ENCODE data around the gene MIER1. TPM values are rescaled to one million over a fixed set of nuclear protein-coding genes. Genes with fewer than 3 reads are reported as not detected.
A peak's percentile ranks its signal among the peaks of the same experiment; 100 is the strongest.

MIER1 gene
- total and polyA plus RNA-seq, 8 donors, result 30.9 to 38.5 (median 34.8) TPM

- no peak for ATAC-seq
- intact Hi-C loops (cut with DNase I), result no loop called here
- no peak overlapping the region for H3K4me3 ChIP-seq
Measured at GRCh38 chr1:66920543-66920942, 4.2 kb upstream of the MIER1 start.

GRCh38 chr1:66925558-66925910, 744 bp downstream of the MIER1 start:
- peak overlapping the region; percentile 62 to 63 for H3K4me3 ChIP-seq
- DNase-seq (no peak), ATAC-seq (peak; percentile 5)
- peak overlapping the region; percentile 90 to 99 for H3K27ac ChIP-seq
- H3K4me1 ChIP-seq, result peaks cover 14 to 56% of the 10 kb centered on the region in 2 donors
- intact Hi-C loops (cut with DNase I), result no loop called here
- no peaks in the 10 kb centered on the region for H3K36me3 ChIP-seq
- TF ChIP-seq CTCF (IDR thresholded peaks at IDR 0.05), result no peak
- H3K27me3 ChIP-seq, result no peaks in the 10 kb centered on the region
- H3K9me3 ChIP-seq, result no peaks in the 10 kb centered on the region

More at GRCh38 chr1:66920543-66920942, 4.2 kb upstream of the MIER1 start:
- no peak overlapping the region for H3K27ac ChIP-seq
- peaks cover 6 to 17% of the 10 kb centered on the region in 2 donors for H3K4me1 ChIP-seq
- no peaks in the 10 kb centered on the region for H3K27me3 ChIP-seq
- no peak for TF ChIP-seq CTCF (IDR thresholded peaks at IDR 0.05)
- no peaks in the 10 kb centered on the region for H3K36me3 ChIP-seq
- DNase-seq, result no peak
- H3K9me3 ChIP-seq, result peaks cover 0 to 5% of the 10 kb centered on the region in 2 donors

- TF ChIP-seq CTCF (IDR thresholded peaks at IDR 0.05), result no peak
- Histone ChIP-seq H3K4me1 (peaks cover 14 to 56% of the 10 kb centered on the region in 2 donors), H3K9me3 (no peaks in the 10 kb centered on the region), H3K27me3 (no peaks in the 10 kb centered on the region), H3K4me3 (peak overlapping the region; percentile 62 to 63), H3K36me3 (no peaks in the 10 kb centered on the region), H3K27ac (peak overlapping the region; percentile 90 to 99)
- ATAC-seq (no peak), DNase-seq (no peak)
- intact Hi-C loops (cut with DNase I), result no loop called here
Measured at GRCh38 chr1:66925944-66926343, 1.2 kb downstream of the MIER1 start.

- ATAC-seq (no peak), DNase-seq (no peak)
- H3K9me3 ChIP-seq, result no peaks in the 10 kb centered on the region
- intact Hi-C loops (cut with DNase I), result no loop called here
- no peak for TF ChIP-seq CTCF (IDR thresholded peaks at IDR 0.05)
- no peaks in the 10 kb centered on the region for H3K27me3 ChIP-seq
- no peak overlapping the region for H3K4me3 ChIP-seq
- H3K36me3 ChIP-seq, result no peaks in the 10 kb centered on the region
- H3K4me1 ChIP-seq, result peaks cover 21 to 71% of the 10 kb centered on the region in 2 donors
- H3K27ac ChIP-seq, result no peak overlapping the region
Measured at GRCh38 chr1:66927528-66927927, 2.7 kb downstream of the MIER1 start.

GRCh38 chr1:66929146-66929688, 4.4 kb downstream of the MIER1 start:
- ATAC-seq (no peak), DNase-seq (peak in 1 of 4 donors; percentile 12)
- intact Hi-C loops (cut with DNase I), result no loop called here
- H3K36me3 ChIP-seq, result no peaks in the 10 kb centered on the region
- no peaks in the 10 kb centered on the region for H3K9me3 ChIP-seq
- H3K27ac ChIP-seq, result peak overlapping the region; percentile 96 to 99
- H3K4me1 ChIP-seq, result peaks cover 24 to 72% of the 10 kb centered on the region in 2 donors
- no peaks in the 10 kb centered on the region for H3K27me3 ChIP-seq
- TF ChIP-seq CTCF (IDR thresholded peaks at IDR 0.05), result no peak
- peak overlapping the region; percentile 58 to 74 for H3K4me3 ChIP-seq
